Measurements from ENCODE around the gene LGR5. TPM values are rescaled to one million over a fixed set of nuclear protein-coding genes. Genes with fewer than 3 reads are reported as not detected.
A peak's percentile ranks its signal among the peaks of the same experiment; 100 is the strongest.

LGR5 gene
- total and polyA plus RNA-seq, 2 of the 13 experiments (the other 11 are each of a cell fraction or from before 2014, with no cell fraction given), result 37.0 to 121 TPM

GRCh38 chr12:71536939-71537622 lies 97.5 kb downstream of the LGR5 start (continued):
- TF ChIP-seq RERE (CRISPR knock-in tag; IDR thresholded peaks at IDR 0.05; ENCODE audit: low read depth) (peak; percentile 95; the same call in 1 of the 2 replicates), TEAD2 (CRISPR knock-in tag; IDR thresholded peaks at IDR 0.05) (no peak), ZMYM4 (CRISPR knock-in tag; IDR thresholded peaks at IDR 0.05) (peak; percentile 92), IRX3 (CRISPR knock-in tag; IDR thresholded peaks at IDR 0.05; ENCODE audit: borderline replicate concordance, low read depth) (no peak), PBX3 (CRISPR knock-in tag; IDR thresholded peaks at IDR 0.05; ENCODE audit: borderline replicate concordance) (no peak), ELK4 (CRISPR knock-in tag; IDR thresholded peaks at IDR 0.05; ENCODE audit: borderline replicate concordance) (no peak), MYNN (CRISPR knock-in tag; IDR thresholded peaks at IDR 0.05; ENCODE audit: low read depth) (no peak), ZNF496 (CRISPR knock-in tag; IDR thresholded peaks at IDR 0.05; ENCODE audit: insufficient replicate concordance) (no peak), ZFP1 (CRISPR knock-in tag; IDR thresholded peaks at IDR 0.05) (peak; percentile 86), ZNF484 (CRISPR knock-in tag; IDR thresholded peaks at IDR 0.05; ENCODE audit: borderline replicate concordance, low read depth) (no peak), HDAC2 (CRISPR knock-in tag; IDR thresholded peaks at IDR 0.05) (peak; percentile 95), MBD4 (IDR thresholded peaks at IDR 0.05; ENCODE audit: borderline replicate concordance, low read length) (no peak), HNRNPH1 (optimal IDR thresholded peaks at IDR 0.05; ENCODE audit: low read depth, low read length) (no peak), HOXD1 (CRISPR knock-in tag; IDR thresholded peaks at IDR 0.05) (0 out of 2 replicates have a peak, but pooled peaks have one; percentile 57), MZF1 (CRISPR knock-in tag; IDR thresholded peaks at IDR 0.05; ENCODE audit: borderline replicate concordance) (no peak), ZNF136 (CRISPR knock-in tag; IDR thresholded peaks at IDR 0.05; ENCODE audit: low read depth) (no peak), JDP2 (CRISPR knock-in tag; IDR thresholded peaks at IDR 0.05; ENCODE audit: borderline replicate concordance) (no peak; the same call in 1 of the 2 replicates), ETV6 (CRISPR knock-in tag; conservative IDR thresholded peaks at IDR 0.05) (no peak), ZKSCAN5 (CRISPR knock-in tag; IDR thresholded peaks at IDR 0.05) (no peak), SKI (IDR thresholded peaks at IDR 0.05; ENCODE audit: partially characterized antibody) (peak; percentile 60), E2F1 (CRISPR knock-in tag; IDR thresholded peaks at IDR 0.05) (no peak), MTF1 (CRISPR knock-in tag; IDR thresholded peaks at IDR 0.05) (no peak)
